H1 (cell line): Measurements from ENCODE around the gene CACFD1. TPM values are rescaled to one million over a fixed set of nuclear protein-coding genes. Genes with fewer than 3 reads are reported as not detected.

Experiments
- CTCF ChIA-PET: fragments of 300-600 bp; sonication (Branson Sonifier 250); formaldehyde crosslinking; loops from one replicate; lab custom pipeline; 2021; ENCODE audit not compliant: partially characterized antibody; lab: Charles Lee
- POLR2A ChIA-PET: fragments of 300-600 bp; sonication (Branson Sonifier 250); formaldehyde crosslinking; loops from one replicate; lab custom pipeline; 2021; ENCODE audit warnings: inconsistent platforms; ENCODE audit not compliant: partially characterized antibody; lab: Charles Lee
- DNase-seq, 2 experiments: peaks; one replicate each; pipeline versions ENCODE4 v3.0.0 to v3.0.0-alpha.2; 2010 to 2022; ENCODE audit warnings: low spot score in 2 of 2, low read depth in 1 of 2, mixed read lengths in 1 of 2
- FAIRE-seq: peaks from 2 replicates; lab custom pipeline; 2011; peaks lifted over from hg19 to GRCh38; lab: Jason Lieb, UNC
- H2AFZ ChIP-seq: 2 replicates; pipeline ENCODE4 v1.8.1; 2012; ENCODE audit warnings: low read length, inconsistent platforms
- H2AK5ac ChIP-seq: 2 replicates; pipeline ENCODE4 v1.6.1; 2013; ENCODE audit warnings: low read depth, low read length
- H2BK120ac ChIP-seq: replicated peaks from 2 replicates; pipeline ENCODE3; 2013; ENCODE audit warnings: low read depth, low read length, inconsistent platforms
- H2BK12ac ChIP-seq: 2 replicates; pipeline ENCODE4 v1.6.1; 2013; ENCODE audit warnings: low read depth, low read length
- H2BK15ac ChIP-seq: 2 replicates; pipeline ENCODE4 v1.6.1; 2013; ENCODE audit warnings: low read length
- H2BK20ac ChIP-seq: 2 replicates; pipeline ENCODE4 v1.6.1; 2013; ENCODE audit warnings: low read length
- H2BK5ac ChIP-seq: 2 replicates; pipeline ENCODE4 v1.6.1; 2013; ENCODE audit warnings: low read depth, low read length
- H3K14ac ChIP-seq: 2 replicates; pipeline ENCODE4 v1.6.1; 2013; ENCODE audit warnings: inconsistent platforms; ENCODE audit not compliant: insufficient read length
- H3K18ac ChIP-seq: 2 replicates; pipeline ENCODE4 v1.6.1; 2013; ENCODE audit warnings: low read length; ENCODE audit errors: extremely low read depth
- H3K23ac ChIP-seq: 2 replicates; pipeline ENCODE4 v1.6.1; 2013; ENCODE audit warnings: inconsistent platforms; ENCODE audit not compliant: insufficient read length
- H3K23me2 ChIP-seq: 2 replicates; pipeline ENCODE4 v1.6.1; 2013; ENCODE audit warnings: low read depth, low read length
- H3K27ac ChIP-seq: 2 replicates; pipeline ENCODE4 v1.6.1; 2011; ENCODE audit warnings: low read depth, low read length, inconsistent platforms
- H3K27me3 ChIP-seq, 4 experiments: replicated peaks in 1 of 4; 1 replicate in 1 of 4; 2 replicates in 3 of 4; pipeline versions ENCODE4 v1.6.1 to v1.8.1; 2011 to 2013; ENCODE audit warnings: low read length in 3 of 4, mild to moderate bottlenecking in 3 of 4, inconsistent platforms in 2 of 4, mixed read lengths in 2 of 4, moderate library complexity in 1 of 4; ENCODE audit not compliant: control insufficient read depth in 3 of 4, insufficient read depth in 3 of 4; ENCODE audit errors: extremely low read depth in 1 of 4
- H3K36me3 ChIP-seq, 4 experiments: 2 replicates each; pipeline versions ENCODE4 v1.6.1 to v1.8.1; 2011 to 2013; ENCODE audit warnings: mild to moderate bottlenecking in 4 of 4, low read length in 3 of 4, moderate library complexity in 2 of 4, control low read depth in 1 of 4, inconsistent platforms in 1 of 4; ENCODE audit not compliant: insufficient read depth in 4 of 4, control insufficient read depth in 2 of 4
- H3K4ac ChIP-seq: replicated peaks from 2 replicates; pipeline ENCODE3; 2013; ENCODE audit warnings: low read length, low read depth, mixed read lengths, inconsistent platforms; ENCODE audit not compliant: insufficient read length
- H3K4me1 ChIP-seq, 4 experiments: replicated peaks in 1 of 4; 1 replicate in 1 of 4; 2 replicates in 3 of 4; pipeline versions ENCODE4 v1.6.1 to v1.8.1; 2011 to 2013; ENCODE audit warnings: low read length in 3 of 4, inconsistent platforms in 2 of 4, mixed read lengths in 1 of 4; ENCODE audit not compliant: insufficient read depth in 4 of 4, control insufficient read depth in 3 of 4
- H3K4me2 ChIP-seq, 2 experiments: 2 replicates each; pipeline versions ENCODE4 v1.6.1 to v1.8.1; 2011 to 2013; ENCODE audit warnings: low read depth in 2 of 2, low read length in 2 of 2, control low read depth in 1 of 2, inconsistent platforms in 1 of 2, mild to moderate bottlenecking in 1 of 2; ENCODE audit not compliant: insufficient read depth in 1 of 2
- H3K4me3 ChIP-seq, 4 experiments: fragments of 200-600, 300-600 bp in 1 of 4; sonication (generic), shearing (Covaris generic), sonication (Bioruptor Twin) in 1 of 4; 2 replicates each; pipeline versions ENCODE4 v1.5.1 to v1.8.1; 2011 to 2016; ENCODE audit warnings: low read length in 4 of 4, low read depth in 3 of 4, control low read depth in 2 of 4, inconsistent platforms in 2 of 4, mild to moderate bottlenecking in 2 of 4, mixed read lengths in 1 of 4, moderate library complexity in 1 of 4; ENCODE audit not compliant: insufficient read depth in 2 of 4; ENCODE audit errors: extremely low read depth in 1 of 4
- H3K56ac ChIP-seq: replicated peaks from 2 replicates; pipeline ENCODE3; 2013; ENCODE audit warnings: low read depth, mild to moderate bottlenecking, mixed read lengths, low read length, inconsistent platforms; ENCODE audit not compliant: insufficient read length
- H3K79me1 ChIP-seq: 2 replicates; pipeline ENCODE4 v1.6.1; 2013; ENCODE audit warnings: low read depth, low read length, control low read depth
- H3K79me2 ChIP-seq, 2 experiments: 2 replicates each; pipeline versions ENCODE4 v1.6.1 to v1.8.1; 2012 to 2013; ENCODE audit warnings: low read length in 2 of 2, mild to moderate bottlenecking in 2 of 2, inconsistent platforms in 1 of 2; ENCODE audit not compliant: insufficient read depth in 2 of 2, control insufficient read depth in 1 of 2
- H3K9ac ChIP-seq, 4 experiments: replicated peaks in 1 of 4; 1 replicate in 1 of 4; 2 replicates in 3 of 4; pipeline versions ENCODE4 v1.6.1 to v1.8.1; 2011 to 2013; ENCODE audit warnings: low read depth in 3 of 4, low read length in 3 of 4, control low read depth in 2 of 4, mild to moderate bottlenecking in 2 of 4, moderate library complexity in 2 of 4, inconsistent platforms in 1 of 4; ENCODE audit errors: extremely low read depth in 1 of 4
- H3K9me3 ChIP-seq, 2 experiments: 2 replicates each; pipeline versions ENCODE4 v1.6.1 to v1.8.1; 2012 to 2013; ENCODE audit warnings: mild to moderate bottlenecking in 2 of 2, moderate library complexity in 2 of 2, control low read depth in 1 of 2, inconsistent platforms in 1 of 2, low read depth in 1 of 2, low read length in 1 of 2, mixed read lengths in 1 of 2; ENCODE audit not compliant: insufficient read depth in 2 of 2
- H4K20me1 ChIP-seq, 2 experiments: replicated peaks in 1 of 2; 2 replicates each; pipeline versions ENCODE3 to v1.8.1; 2011 to 2013; ENCODE audit warnings: inconsistent platforms in 2 of 2, low read length in 2 of 2, mild to moderate bottlenecking in 1 of 2; ENCODE audit not compliant: insufficient read depth in 2 of 2, control insufficient read depth in 1 of 2
- H4K5ac ChIP-seq: 2 replicates; pipeline ENCODE4 v1.6.1; 2013; ENCODE audit warnings: low read length, low read depth, mixed read lengths, inconsistent platforms; ENCODE audit not compliant: insufficient read length
- H4K8ac ChIP-seq: 2 replicates; pipeline ENCODE4 v1.8.0; 2013; ENCODE audit warnings: mild to moderate bottlenecking, moderate library complexity, low read length, inconsistent platforms; ENCODE audit not compliant: insufficient read depth; ENCODE audit errors: extremely low read depth
- H4K91ac ChIP-seq: replicated peaks from 2 replicates; pipeline ENCODE3; 2013; ENCODE audit warnings: low read length, mixed read lengths, inconsistent platforms; ENCODE audit not compliant: insufficient read length
- CBX5 ChIP-seq: fragments of 300-800, 300-1000 bp; sonication (generic); IDR thresholded peaks from 2 replicates; pipeline ENCODE4 v1.7.1; 2016; ENCODE audit warnings: antibody characterized with exemption, low read length, low read depth
- CBX8 ChIP-seq: fragments of 300-800, 300-1000 bp; sonication (generic); IDR thresholded peaks from 2 replicates; pipeline ENCODE4 v1.7.1; 2016; ENCODE audit warnings: low read depth, low read length, borderline replicate concordance
- CREB1 ChIP-seq: IDR thresholded peaks from 2 replicates; pipeline ENCODE4 v1.6.1; 2012; ENCODE audit warnings: inconsistent platforms
- CTCF ChIP-seq, 3 experiments: IDR thresholded peaks; 1 replicate in 2 of 3; 2 replicates in 1 of 3; pipeline versions ENCODE4 v1.5.1 to v1.6.1; 2011; ENCODE audit warnings: low read length in 3 of 3, mild to moderate bottlenecking in 3 of 3, inconsistent platforms in 2 of 3, low read depth in 1 of 3, moderate library complexity in 1 of 3; ENCODE audit not compliant: insufficient read depth in 1 of 3; ENCODE audit errors: control extremely low read depth in 1 of 3
- POU5F1 ChIP-seq: IDR thresholded peaks from 2 replicates; pipeline ENCODE4 v1.6.1; 2011; ENCODE audit warnings: low read depth, mild to moderate bottlenecking, low read length, moderate library complexity
- SP1 ChIP-seq: IDR thresholded peaks from 2 replicates; pipeline ENCODE4 v1.6.1; 2011; ENCODE audit warnings: low read depth, low read length
- YY1 ChIP-seq: IDR thresholded peaks from 2 replicates; pipeline ENCODE4 v1.6.1; 2011; ENCODE audit warnings: low read depth, mild to moderate bottlenecking, low read length
- WGBS, 2 experiments: shearing (Covaris generic) in 1 of 2; methylation state at CpG; one replicate each; pipeline versions ENCODE4 v1.1.6 to v1.1.7; 2013 to 2015; ENCODE audit warnings: low lambda C conversion rate in 2 of 2, mixed read lengths in 2 of 2, inconsistent platforms in 1 of 2, low coverage in 1 of 2, missing lambda C conversion rate in 1 of 2; ENCODE audit not compliant: insufficient replicate concordance in 2 of 2, insufficient coverage in 1 of 2, insufficient read length in 1 of 2; ENCODE audit errors: extremely low coverage in 1 of 2, missing lambda C conversion rate in 1 of 2; 5-methylcytosine and 5-hydroxymethylcytosine counted together
- polyA plus RNA-seq, 7 experiments: library from polyadenylated mRNA; depleted of rRNA in 3 of 7; stranded (reverse) in 5 of 7; unstranded in 2 of 7; fragments of >200 nt in 5 of 7; fragments of 200-250 nt in 2 of 7; gene quantifications; 1 replicate in 5 of 7; 2 replicates in 1 of 7; 4 replicates in 1 of 7; pipeline versions ENCODE4 v1.2.1 to v1.2.3, GENCODE V29; 2011 to 2013; ENCODE audit warnings: missing spikeins in 2 of 7, mixed read lengths in 2 of 7
- total RNA-seq: library from RNA; stranded (reverse); fragmentation: NEBNext Ultra II Directional; extraction: Animal tissue kit (Norgen Biotek cat#: 25700); gene quantifications from 2 replicates; pipeline ENCODE4 v1.2.1, GENCODE V29; 2021

The CACFD1 gene
- total and polyA plus RNA-seq, 2 of the 8 experiments (the other 6 are each of a cell fraction or from before 2014, with no cell fraction given) = 13.4 to 15.5 TPM

GRCh38 chr9:133468374-133468773 lies 8.6 kb downstream of the CACFD1 start:
- no peak overlapping the region for H4K5ac ChIP-seq
- H3K56ac ChIP-seq = no peak overlapping the region
- no peak overlapping the region for H2BK120ac ChIP-seq
- no peaks in the 10 kb centered on the region for H3K27me3 ChIP-seq
- H3K23me2 ChIP-seq = no peaks in the 10 kb centered on the region
- no peaks in the 10 kb centered on the region for H3K79me2 ChIP-seq
- no peak overlapping the region for H3K14ac ChIP-seq
- H3K36me3 ChIP-seq = peaks cover 0 to 6% (median 0%) of the 10 kb centered on the region in 4 experiments; a peak in 2 of 8 replicates
- H2BK15ac ChIP-seq = no peak overlapping the region
- peak overlapping the region; percentile 77 for H4K8ac ChIP-seq
- no peak overlapping the region for H3K4ac ChIP-seq
- no peak for DNase-seq
- TF ChIP-seq POU5F1 = no peak
- TF ChIP-seq CTCF (IDR thresholded peaks at IDR 0.05; ENCODE audit: control extremely low read depth in 1 of 3, insufficient read depth in 1 of 3, low read depth in 1 of 3, low read length in 3 of 3) = no peak
- no peak for TF ChIP-seq SP1
- TF ChIP-seq CBX8 = no peak
- no peak for TF ChIP-seq CREB1
- TF ChIP-seq YY1 = no peak
- TF ChIP-seq CBX5 = no peak
- 88% methylated on average over 6 of the region's 11 CpGs; no CpG with 5 or more reads in 1 of the 2 experiments for WGBS, 2 experiments
- H3K18ac ChIP-seq = no peak overlapping the region
- POLR2A ChIA-PET = interaction anchor here (0.7 to 3.5 kb wide), 10 partner anchors 8 to 124 kb away, joined by 3 to 19 read pairs (median 4); partner anchors contain the start of genes CACFD1, MED22, RPL7A and SLC2A6
- FAIRE-seq = no peak
- no peaks in the 10 kb centered on the region; the same call in 1 of the 2 replicates for H3K79me1 ChIP-seq
- CTCF ChIA-PET = interaction anchor here (0.7 to 2.4 kb wide), 6 partner anchors 9 to 62 kb away, joined by 3 to 17 read pairs (median 3); partner anchors contain the start of gene SLC2A6
- H3K9me3 ChIP-seq = no peaks in the 10 kb centered on the region
- no peak overlapping the region for H3K4me3 ChIP-seq
- peaks cover 0 to 1% (median 0%) of the 10 kb centered on the region in 4 experiments; a peak in 2 of 7 replicates for H3K4me1 ChIP-seq
- H4K91ac ChIP-seq = no peak overlapping the region
- H2BK5ac ChIP-seq = no peak overlapping the region
- no peak overlapping the region for H2BK12ac ChIP-seq
- no peak overlapping the region for H2BK20ac ChIP-seq
- H4K20me1 ChIP-seq = peaks cover 1 to 22% of the 10 kb centered on the region in 2 experiments
- no peak overlapping the region for H3K23ac ChIP-seq
- no peak overlapping the region for H3K27ac ChIP-seq
- no peak overlapping the region for H3K9ac ChIP-seq
- H3K4me2 ChIP-seq = no peak overlapping the region
- no peak overlapping the region for H2AK5ac ChIP-seq
- no peak overlapping the region for H2AFZ ChIP-seq
